Activated CD4-positive, alpha-beta T cell treated with anti-CD3 and anti-CD28 coated beads, Interleukin-2, amount 10 ng/mL, durations not matched to agents 24 days and 14 days (primary cell): Measurements from ENCODE around the gene TMEM86A. TPM values are rescaled to one million over a fixed set of nuclear protein-coding genes. Genes with fewer than 3 reads are reported as not detected.

Experiments used
- DNase-seq: peaks from one replicate; pipeline ENCODE4 v3.0.0; 2022
- H3K27ac Mint-ChIP-seq: one replicate; pipeline ENCODE4 v1.8.0; 2022; ENCODE audit warnings: mild to moderate bottlenecking, mixed read lengths
- H3K27me3 Mint-ChIP-seq: one replicate; pipeline ENCODE4 v1.8.0; 2022; ENCODE audit warnings: mixed read lengths
- H3K36me3 Mint-ChIP-seq: one replicate; pipeline ENCODE4 v1.8.0; 2022; ENCODE audit warnings: low read depth, mild to moderate bottlenecking, mixed read lengths
- H3K4me1 Mint-ChIP-seq: one replicate; pipeline ENCODE4 v1.8.0; 2021; ENCODE audit warnings: mixed read lengths
- H3K4me3 Mint-ChIP-seq: one replicate; pipeline ENCODE4 v1.8.0; 2022; ENCODE audit warnings: mild to moderate bottlenecking, moderate library complexity, mixed read lengths
- H3K9me3 Mint-ChIP-seq: one replicate; pipeline ENCODE4 v1.8.0; 2021; ENCODE audit warnings: mixed read lengths
- intact Hi-C: fragments of 100-400 bp; cut with micrococcal nuclease; formaldehyde crosslinking; loops from one replicate; pipeline ENCODE4 v1.15.1; 2023
- total RNA-seq: library from RNA; stranded (reverse); gene quantifications from 2 replicates; pipeline ENCODE4 v1.2.3, GENCODE V29; 2022

The TMEM86A gene
- total RNA-seq, 1 donor from 2014 or later = 0.21 TPM

- intact Hi-C loops = no loop called here
- no peaks in the 10 kb centered on the region for H3K36me3 Mint-ChIP-seq
- no peak for DNase-seq
- no peaks in the 10 kb centered on the region for H3K9me3 Mint-ChIP-seq
- peaks cover 51% of the 10 kb centered on the region for H3K27me3 Mint-ChIP-seq
- no peak overlapping the region for H3K27ac Mint-ChIP-seq
- H3K4me1 Mint-ChIP-seq = peaks cover 24% of the 10 kb centered on the region
- H3K4me3 Mint-ChIP-seq = peak overlapping the region; percentile 19
Measured at GRCh38 chr11:18704698-18705097, 6.1 kb downstream of the TMEM86A start.

GRCh38 chr11:18705651-18706281, 7.2 kb downstream of the TMEM86A start:
- Mint-ChIP-seq H3K4me1 (peaks cover 21% of the 10 kb centered on the region), H3K27me3 (peaks cover 48% of the 10 kb centered on the region), H3K27ac (no peak overlapping the region), H3K36me3 (no peaks in the 10 kb centered on the region), H3K4me3 (peak overlapping the region; percentile 24), H3K9me3 (no peaks in the 10 kb centered on the region)
- intact Hi-C loops = no loop called here
- peak; percentile 64 for DNase-seq

- Mint-ChIP-seq H3K4me3 (peak overlapping the region; percentile 82), H3K27ac (peak overlapping the region; percentile 68), H3K4me1 (peaks cover 21% of the 10 kb centered on the region), H3K27me3 (peaks cover 44% of the 10 kb centered on the region), H3K36me3 (no peaks in the 10 kb centered on the region), H3K9me3 (no peaks in the 10 kb centered on the region)
- intact Hi-C loops = no loop called here
- DNase-seq = peak; percentile 84
Measured at GRCh38 chr11:18706330-18707243, 8.0 kb downstream of the TMEM86A start.

GRCh38 chr11:18707811-18708340, 9.3 kb downstream of the TMEM86A start:
- Mint-ChIP-seq H3K9me3 (no peaks in the 10 kb centered on the region), H3K4me3 (no peak overlapping the region), H3K27me3 (peaks cover 44% of the 10 kb centered on the region), H3K4me1 (peaks cover 21% of the 10 kb centered on the region), H3K36me3 (no peaks in the 10 kb centered on the region), H3K27ac (no peak overlapping the region)
- no peak for DNase-seq
- intact Hi-C loops = no loop called here

- H3K27me3 Mint-ChIP-seq = peaks cover 34% of the 10 kb centered on the region
- H3K4me3 Mint-ChIP-seq = no peak overlapping the region
- H3K9me3 Mint-ChIP-seq = no peaks in the 10 kb centered on the region
- H3K4me1 Mint-ChIP-seq = peaks cover 19% of the 10 kb centered on the region
- H3K36me3 Mint-ChIP-seq = no peaks in the 10 kb centered on the region
- no peak for DNase-seq
- intact Hi-C loops = no loop called here
- H3K27ac Mint-ChIP-seq = no peak overlapping the region
Measured at GRCh38 chr11:18709414-18709813, 10.8 kb downstream of the TMEM86A start.

GRCh38 chr11:18710545-18710944, 12.0 kb downstream of the TMEM86A start:
- H3K27me3 Mint-ChIP-seq = peaks cover 32% of the 10 kb centered on the region
- H3K4me3 Mint-ChIP-seq = no peak overlapping the region
- intact Hi-C loops = no loop called here
- H3K9me3 Mint-ChIP-seq = no peaks in the 10 kb centered on the region
- H3K36me3 Mint-ChIP-seq = no peaks in the 10 kb centered on the region
- no peak for DNase-seq
- no peak overlapping the region for H3K27ac Mint-ChIP-seq
- H3K4me1 Mint-ChIP-seq = peaks cover 11% of the 10 kb centered on the region

- H3K9me3 Mint-ChIP-seq = no peaks in the 10 kb centered on the region
- H3K36me3 Mint-ChIP-seq = no peaks in the 10 kb centered on the region
- intact Hi-C loops = no loop called here
- no peaks in the 10 kb centered on the region for H3K4me1 Mint-ChIP-seq
- DNase-seq = no peak
- no peak overlapping the region for H3K4me3 Mint-ChIP-seq
- no peak overlapping the region for H3K27ac Mint-ChIP-seq
- H3K27me3 Mint-ChIP-seq = peaks cover 24% of the 10 kb centered on the region
Measured at GRCh38 chr11:18713646-18714442, 15.3 kb downstream of the TMEM86A start.

GRCh38 chr11:18714443-18714780, 15.8 kb downstream of the TMEM86A start:
- Mint-ChIP-seq H3K36me3 (no peaks in the 10 kb centered on the region), H3K4me1 (no peaks in the 10 kb centered on the region), H3K27me3 (peaks cover 25% of the 10 kb centered on the region), H3K4me3 (no peak overlapping the region), H3K9me3 (no peaks in the 10 kb centered on the region), H3K27ac (no peak overlapping the region)
- intact Hi-C loops = no loop called here
- no peak for DNase-seq

- peaks cover 25% of the 10 kb centered on the region for H3K27me3 Mint-ChIP-seq
- H3K4me1 Mint-ChIP-seq = peaks cover under 1% of the 10 kb centered on the region
- intact Hi-C loops = no loop called here
- no peaks in the 10 kb centered on the region for H3K9me3 Mint-ChIP-seq
- no peak for DNase-seq
- no peak overlapping the region for H3K4me3 Mint-ChIP-seq
- H3K36me3 Mint-ChIP-seq = no peaks in the 10 kb centered on the region
- no peak overlapping the region for H3K27ac Mint-ChIP-seq
Measured at GRCh38 chr11:18715476-18715875, 16.9 kb downstream of the TMEM86A start.

GRCh38 chr11:18720091-18720807, 21.7 kb downstream of the TMEM86A start:
- no peak for DNase-seq
- no peaks in the 10 kb centered on the region for H3K36me3 Mint-ChIP-seq
- H3K27me3 Mint-ChIP-seq = peaks cover 26% of the 10 kb centered on the region
- peaks cover 8% of the 10 kb centered on the region for H3K4me1 Mint-ChIP-seq
- no peaks in the 10 kb centered on the region for H3K9me3 Mint-ChIP-seq
- no peak overlapping the region for H3K27ac Mint-ChIP-seq
- peak overlapping the region; percentile 50 for H3K4me3 Mint-ChIP-seq
- intact Hi-C loops = loop anchor here (5.0 kb wide), 1 partner anchor 193 kb away; the partner anchor contains the start of gene TSG101

- DNase-seq = peak; percentile 95
- Mint-ChIP-seq H3K4me1 (peaks cover 8% of the 10 kb centered on the region), H3K36me3 (no peaks in the 10 kb centered on the region), H3K9me3 (no peaks in the 10 kb centered on the region), H3K27me3 (peaks cover 26% of the 10 kb centered on the region), H3K4me3 (peak overlapping the region; percentile 93), H3K27ac (peak overlapping the region; percentile 21)
- intact Hi-C loops = loop anchor here (5.0 kb wide), 1 partner anchor 194 kb away; the partner anchor contains the start of gene TSG101
Measured at GRCh38 chr11:18720808-18721560, 22.4 kb downstream of the TMEM86A start.

- Mint-ChIP-seq H3K36me3 (no peaks in the 10 kb centered on the region), H3K27ac (no peak overlapping the region), H3K4me1 (peaks cover 8% of the 10 kb centered on the region), H3K9me3 (no peaks in the 10 kb centered on the region), H3K27me3 (peaks cover 26% of the 10 kb centered on the region), H3K4me3 (peak overlapping the region; percentile 93)
- peak; percentile 85 for DNase-seq
- intact Hi-C loops = loop anchor here (2.0 to 5.0 kb wide), 2 partner anchors 87 to 194 kb away; partner anchors contain the start of genes SPTY2D1 and TSG101
Measured at GRCh38 chr11:18721561-18722292, 23.1 kb downstream of the TMEM86A start.
